RWPE2 (cell line): ENCODE results near the gene UBTD2.

ENCODE experiments used
- ATAC-seq: fragments of 200-7000 bp; cut with Tn5 transposase; 3 replicates; pipeline ENCODE4 v1.9.1; 2021; ENCODE audit warnings: low read depth
- DNase-seq: peaks from one replicate; pipeline ENCODE4 v3.0.0-alpha.2; 2020; ENCODE audit warnings: low spot score
- H3K27ac ChIP-seq: fragments of 450-650 bp; 2 replicates; pipeline ENCODE4 v1.5.1; 2017; ENCODE audit warnings: mild to moderate bottlenecking; ENCODE audit not compliant: poor library complexity, severe bottlenecking
- H3K27me3 ChIP-seq: fragments of 250-450 bp; sonication (Bioruptor Pico); 2 replicates; pipeline ENCODE4 v1.5.1; 2021; ENCODE audit warnings: mild to moderate bottlenecking, moderate library complexity; ENCODE audit not compliant: insufficient read depth, poor library complexity, severe bottlenecking
- H3K36me3 ChIP-seq: fragments of 250-450 bp; sonication (Bioruptor Pico); 2 replicates; pipeline ENCODE4 v1.5.1; 2020; ENCODE audit warnings: low read depth, mild to moderate bottlenecking, moderate library complexity
- H3K4me1 ChIP-seq: fragments of 250-450 bp; sonication (Bioruptor Pico); 2 replicates; pipeline ENCODE4 v1.5.1; 2021; ENCODE audit warnings: mild to moderate bottlenecking, moderate library complexity; ENCODE audit not compliant: insufficient read depth, poor library complexity, severe bottlenecking
- H3K4me3 ChIP-seq: fragments of 250-450 bp; sonication (Bioruptor Pico); 2 replicates; pipeline ENCODE4 v1.5.1; 2021; ENCODE audit warnings: mild to moderate bottlenecking, moderate library complexity; ENCODE audit not compliant: severe bottlenecking
- H3K9me3 ChIP-seq: fragments of 250-450 bp; sonication (Bioruptor Pico); 2 replicates; pipeline ENCODE4 v1.5.1; 2021; ENCODE audit warnings: mild to moderate bottlenecking, moderate library complexity; ENCODE audit not compliant: severe bottlenecking
- TF ChIP-seq, protein P1 (sequence below): fragments of 450-650 bp; IDR thresholded peaks from one replicate; pipeline ENCODE4 v1.5.1; 2017; ENCODE audit warnings: mild to moderate bottlenecking, moderate library complexity; ENCODE audit not compliant: poor library complexity, severe bottlenecking

UBTD2 gene

GRCh38 chr5:172280929-172281328, 2.6 kb downstream of the UBTD2 start:
- Histone ChIP-seq H3K27ac (peak overlapping the region; percentile 71), H3K4me3 (no peak overlapping the region), H3K9me3 (no peaks in the 10 kb centered on the region), H3K36me3 (peaks cover 6% of the 10 kb centered on the region; the same call in 1 of the 2 replicates), H3K27me3 (no peaks in the 10 kb centered on the region), H3K4me1 (peaks cover 23% of the 10 kb centered on the region)
- TF ChIP-seq, protein P1, sequence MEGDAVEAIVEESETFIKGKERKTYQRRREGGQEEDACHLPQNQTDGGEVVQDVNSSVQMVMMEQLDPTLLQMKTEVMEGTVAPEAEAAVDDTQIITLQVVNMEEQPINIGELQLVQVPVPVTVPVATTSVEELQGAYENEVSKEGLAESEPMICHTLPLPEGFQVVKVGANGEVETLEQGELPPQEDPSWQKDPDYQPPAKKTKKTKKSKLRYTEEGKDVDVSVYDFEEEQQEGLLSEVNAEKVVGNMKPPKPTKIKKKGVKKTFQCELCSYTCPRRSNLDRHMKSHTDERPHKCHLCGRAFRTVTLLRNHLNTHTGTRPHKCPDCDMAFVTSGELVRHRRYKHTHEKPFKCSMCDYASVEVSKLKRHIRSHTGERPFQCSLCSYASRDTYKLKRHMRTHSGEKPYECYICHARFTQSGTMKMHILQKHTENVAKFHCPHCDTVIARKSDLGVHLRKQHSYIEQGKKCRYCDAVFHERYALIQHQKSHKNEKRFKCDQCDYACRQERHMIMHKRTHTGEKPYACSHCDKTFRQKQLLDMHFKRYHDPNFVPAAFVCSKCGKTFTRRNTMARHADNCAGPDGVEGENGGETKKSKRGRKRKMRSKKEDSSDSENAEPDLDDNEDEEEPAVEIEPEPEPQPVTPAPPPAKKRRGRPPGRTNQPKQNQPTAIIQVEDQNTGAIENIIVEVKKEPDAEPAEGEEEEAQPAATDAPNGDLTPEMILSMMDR, result no peak
- DNase-seq (no peak), ATAC-seq (no peak)

DNA sequence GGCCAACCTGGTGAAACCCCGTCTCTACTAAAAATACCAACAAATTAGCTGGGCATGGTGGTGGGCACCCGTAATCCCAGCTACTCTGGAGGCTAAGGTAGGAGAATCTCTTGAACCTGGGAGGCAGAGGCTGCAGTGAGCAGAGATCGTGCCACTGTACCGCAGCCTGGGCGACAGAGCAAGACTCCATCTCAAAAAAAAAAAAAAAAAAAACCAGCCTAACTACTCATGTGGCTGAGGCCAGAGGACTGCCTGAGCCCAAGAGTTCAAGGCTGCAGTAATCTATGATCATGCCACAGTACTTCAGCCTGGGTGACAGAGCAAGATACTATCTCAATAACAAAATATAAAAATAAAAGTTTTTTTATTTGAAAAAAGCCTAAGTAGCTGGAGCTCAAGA, 3.2 kb downstream of the UBTD2 start:
- no peaks in the 10 kb centered on the region for H3K27me3 ChIP-seq
- H3K27ac ChIP-seq, result no peak overlapping the region
- TF ChIP-seq, protein P1, result no peak
- ATAC-seq (no peak), DNase-seq (no peak)
- no peaks in the 10 kb centered on the region for H3K9me3 ChIP-seq
- peaks cover 29% of the 10 kb centered on the region for H3K4me1 ChIP-seq
- no peak overlapping the region for H3K4me3 ChIP-seq
- H3K36me3 ChIP-seq, result peaks cover 6% of the 10 kb centered on the region; the same call in 1 of the 2 replicates

DNA sequence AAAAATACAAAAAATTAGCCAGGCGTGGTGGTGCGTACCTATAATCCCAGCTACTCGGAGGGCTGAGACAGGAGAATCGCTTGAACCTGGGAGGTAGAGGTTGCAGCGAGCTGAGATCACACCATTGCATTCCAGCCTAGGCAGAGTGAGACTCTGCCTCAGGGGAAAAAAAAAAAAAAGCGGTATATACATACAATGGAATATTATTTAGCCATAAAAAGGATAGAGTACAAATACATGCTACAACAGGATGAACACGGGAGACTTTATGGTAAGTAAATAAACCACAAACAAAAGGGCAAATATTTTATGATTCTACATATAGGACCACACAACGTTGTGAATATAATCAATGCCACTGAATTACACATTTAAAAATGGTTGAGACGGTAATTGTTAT, 5.2 kb downstream of the UBTD2 start:
- DNase-seq, result no peak
- Histone ChIP-seq H3K36me3 (peaks cover 6% of the 10 kb centered on the region; the same call in 1 of the 2 replicates), H3K4me3 (no peak overlapping the region), H3K9me3 (no peaks in the 10 kb centered on the region), H3K27me3 (no peaks in the 10 kb centered on the region), H3K27ac (no peak overlapping the region), H3K4me1 (peaks cover 34% of the 10 kb centered on the region)
- ATAC-seq, result no peak
- TF ChIP-seq, protein P1, result no peak

DNA sequence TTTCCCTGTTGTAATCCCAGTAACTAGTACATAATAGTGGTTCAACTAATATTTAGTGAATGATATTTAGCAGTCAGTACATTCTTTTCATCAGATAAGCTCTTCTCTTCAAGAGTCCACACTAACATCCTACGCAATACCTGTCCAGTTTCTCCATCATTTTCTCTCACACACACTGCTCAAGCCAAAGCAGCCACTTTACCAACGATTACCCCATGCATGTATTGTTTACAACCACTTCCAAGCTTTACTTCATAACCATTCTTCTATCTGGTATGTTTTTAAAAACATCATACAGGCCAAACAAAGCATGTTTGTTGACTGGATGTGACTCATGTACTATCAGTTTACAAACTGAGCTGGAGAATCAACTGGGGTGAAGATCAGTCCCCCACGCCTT, 7.3 kb downstream of the UBTD2 start:
- H3K4me3 ChIP-seq, result no peak overlapping the region
- TF ChIP-seq, protein P1, result no peak
- no peaks in the 10 kb centered on the region for H3K27me3 ChIP-seq
- peaks cover 6% of the 10 kb centered on the region; the same call in 1 of the 2 replicates for H3K36me3 ChIP-seq
- no peaks in the 10 kb centered on the region for H3K9me3 ChIP-seq
- peak overlapping the region; percentile 52 for H3K27ac ChIP-seq
- peaks cover 24% of the 10 kb centered on the region for H3K4me1 ChIP-seq
- DNase-seq (no peak), ATAC-seq (peak; percentile 64)

- TF ChIP-seq, protein P1, result no peak
- Histone ChIP-seq H3K4me3 (no peak overlapping the region), H3K27ac (peak overlapping the region; percentile 52), H3K9me3 (no peaks in the 10 kb centered on the region), H3K4me1 (peaks cover 19% of the 10 kb centered on the region), H3K36me3 (peaks cover 3% of the 10 kb centered on the region; the same call in 1 of the 2 replicates), H3K27me3 (no peaks in the 10 kb centered on the region)
- ATAC-seq, result peak; percentile 84
- no peak for DNase-seq
These were observed 8.4 kb downstream of the UBTD2 start for GRCh38 chr5:172274951-172275753.
